NCI-H82 (cell line): ENCODE data around the gene EREG.
A peak's percentile ranks its signal among the peaks of the same experiment; 100 is the strongest.

Source experiments
- DNase-seq: peaks from one replicate; lab custom pipeline; 2025; lab: John Stamatoyannopoulos, UW

Gene EREG

GRCh38 chr4:74344031-74344430, 20.9 kb upstream of the EREG start:
- no peak for DNase-seq

- no peak for DNase-seq
Measured at GRCh38 chr4:74353858-74354257, 11.1 kb upstream of the EREG start.

- no peak for DNase-seq
Measured at GRCh38 chr4:74357965-74358364, 7.0 kb upstream of the EREG start.

GRCh38 chr4:74361671-74362070, 3.3 kb upstream of the EREG start:
- no peak for DNase-seq

GRCh38 chr4:74362347-74362746, 2.6 kb upstream of the EREG start:
- no peak for DNase-seq

GRCh38 chr4:74364256-74364651, 691 bp upstream of the EREG start:
- no peak for DNase-seq

GRCh38 chr4:74365761-74366160, 816 bp downstream of the EREG start:
- no peak for DNase-seq

GRCh38 chr4:74366367-74366911, 1.5 kb downstream of the EREG start:
- no peak for DNase-seq

- no peak for DNase-seq
Measured at GRCh38 chr4:74367656-74368290, 2.8 kb downstream of the EREG start.

GRCh38 chr4:74368596-74368995, 3.7 kb downstream of the EREG start:
- DNase-seq, result no peak

GRCh38 chr4:74369855-74370254, 4.9 kb downstream of the EREG start:
- DNase-seq, result no peak

GRCh38 chr4:74370912-74371311, 6.0 kb downstream of the EREG start:
- DNase-seq, result peak; percentile 75

- no peak for DNase-seq
Measured at GRCh38 chr4:74374128-74374527, 9.2 kb downstream of the EREG start.

- DNase-seq, result no peak
Measured at GRCh38 chr4:74374561-74375327, 9.8 kb downstream of the EREG start.

- no peak for DNase-seq
Measured at GRCh38 chr4:74375824-74376426, 11.0 kb downstream of the EREG start.

- peak; percentile 45 for DNase-seq
Measured at GRCh38 chr4:74376888-74377483, 12.0 kb downstream of the EREG start.

- DNase-seq, result no peak
Measured at GRCh38 chr4:74377714-74378113, 12.8 kb downstream of the EREG start.

- DNase-seq, result no peak
Measured at GRCh38 chr4:74378573-74378972, 13.6 kb downstream of the EREG start.

GRCh38 chr4:74379912-74380311, 15.0 kb downstream of the EREG start:
- DNase-seq, result no peak

- no peak for DNase-seq
Measured at GRCh38 chr4:74385386-74385785, 20.4 kb downstream of the EREG start.

GRCh38 chr4:74386159-74386558, 21.2 kb downstream of the EREG start:
- no peak for DNase-seq

- DNase-seq, result no peak
Measured at GRCh38 chr4:74387790-74388189, 22.8 kb downstream of the EREG start.

GRCh38 chr4:74389494-74389893, 24.5 kb downstream of the EREG start:
- no peak for DNase-seq
